Measurements from ENCODE around the gene TNIP2.

DNA sequence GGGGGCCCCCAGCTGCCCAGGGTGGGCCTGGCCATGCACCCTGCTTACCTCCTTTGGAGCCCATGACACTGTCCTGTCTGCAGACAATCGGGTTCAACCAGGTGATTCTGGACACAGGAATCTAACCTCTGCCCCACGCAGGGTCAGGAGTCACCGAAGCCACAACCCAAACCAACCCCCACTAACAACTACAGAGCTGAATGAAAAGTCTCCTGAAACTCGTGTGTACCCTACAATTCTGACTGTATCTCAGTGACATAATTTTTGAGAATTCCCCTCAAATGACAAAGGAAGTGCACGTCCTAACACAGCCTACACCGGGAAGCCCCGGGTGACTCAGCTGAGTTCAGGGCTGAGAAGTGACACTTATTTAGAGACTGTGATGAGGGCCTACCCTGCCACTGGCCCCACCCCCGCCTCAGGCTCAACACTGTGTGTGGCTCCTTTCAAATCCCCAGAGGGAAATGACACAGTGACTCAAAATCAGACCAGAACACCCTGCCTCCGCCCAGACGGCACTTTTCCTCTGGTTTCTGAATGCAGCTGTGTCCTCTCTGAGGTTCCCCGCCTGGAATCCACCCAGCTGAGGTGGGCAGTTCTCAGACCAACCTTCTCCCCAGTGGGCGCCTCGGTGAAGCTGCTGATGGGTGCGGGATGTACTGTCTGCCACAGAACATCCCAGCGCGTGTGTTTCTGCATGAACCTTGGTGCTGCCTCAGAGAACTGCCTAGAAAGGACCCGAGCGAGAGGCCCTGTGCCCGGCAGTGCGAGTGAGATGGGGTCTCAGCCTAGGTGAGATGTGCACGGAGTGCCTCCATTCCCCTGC is 9.9 kb downstream of the TNIP2 start:
- TF ChIP-seq CTCF (IDR thresholded peaks at IDR 0.05) (no peak), POLR2A (IDR thresholded peaks at IDR 0.05) (no peak)

All from heart left ventricle (tissue), 13 donors.